Measurements from ENCODE around the gene NPHP1.

DNA sequence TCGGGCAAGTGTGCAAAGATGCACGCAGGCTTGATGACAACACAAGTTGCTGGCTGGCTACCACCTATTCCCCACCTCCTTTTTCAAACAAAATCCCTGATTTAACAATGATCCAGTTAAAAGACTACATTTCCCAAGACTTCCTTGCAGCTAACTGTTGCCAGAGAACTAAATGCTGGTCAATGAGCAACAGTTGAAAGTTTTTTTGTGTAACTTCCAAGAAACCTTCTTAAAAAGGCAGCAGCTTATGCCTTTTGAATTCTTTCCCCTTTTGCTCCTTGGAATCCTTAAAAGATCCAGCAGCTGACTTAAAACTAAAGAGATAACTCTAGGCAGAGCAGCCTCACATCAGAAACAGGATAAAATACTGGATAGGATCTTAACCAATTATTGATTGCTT lies 38.5 kb downstream of the NPHP1 start:
- TF ChIP-seq, protein P1, sequence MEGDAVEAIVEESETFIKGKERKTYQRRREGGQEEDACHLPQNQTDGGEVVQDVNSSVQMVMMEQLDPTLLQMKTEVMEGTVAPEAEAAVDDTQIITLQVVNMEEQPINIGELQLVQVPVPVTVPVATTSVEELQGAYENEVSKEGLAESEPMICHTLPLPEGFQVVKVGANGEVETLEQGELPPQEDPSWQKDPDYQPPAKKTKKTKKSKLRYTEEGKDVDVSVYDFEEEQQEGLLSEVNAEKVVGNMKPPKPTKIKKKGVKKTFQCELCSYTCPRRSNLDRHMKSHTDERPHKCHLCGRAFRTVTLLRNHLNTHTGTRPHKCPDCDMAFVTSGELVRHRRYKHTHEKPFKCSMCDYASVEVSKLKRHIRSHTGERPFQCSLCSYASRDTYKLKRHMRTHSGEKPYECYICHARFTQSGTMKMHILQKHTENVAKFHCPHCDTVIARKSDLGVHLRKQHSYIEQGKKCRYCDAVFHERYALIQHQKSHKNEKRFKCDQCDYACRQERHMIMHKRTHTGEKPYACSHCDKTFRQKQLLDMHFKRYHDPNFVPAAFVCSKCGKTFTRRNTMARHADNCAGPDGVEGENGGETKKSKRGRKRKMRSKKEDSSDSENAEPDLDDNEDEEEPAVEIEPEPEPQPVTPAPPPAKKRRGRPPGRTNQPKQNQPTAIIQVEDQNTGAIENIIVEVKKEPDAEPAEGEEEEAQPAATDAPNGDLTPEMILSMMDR (conservative IDR thresholded peaks at IDR 0.05): no peak
- no peak for TF ChIP-seq ZFX (IDR thresholded peaks at IDR 0.05)

All from C4-2B (cell line).